GM12874 (cell line): ENCODE data around the gene ZNF432.

Experiments
- TF ChIP-seq, protein P1 (sequence below): IDR thresholded peaks from 2 replicates; pipeline ENCODE4 v1.5.1; 2011; ENCODE audit warnings: low read depth, mild to moderate bottlenecking, control low read depth, low read length, moderate library complexity; ENCODE audit not compliant: insufficient read depth

The ZNF432 gene

DNA sequence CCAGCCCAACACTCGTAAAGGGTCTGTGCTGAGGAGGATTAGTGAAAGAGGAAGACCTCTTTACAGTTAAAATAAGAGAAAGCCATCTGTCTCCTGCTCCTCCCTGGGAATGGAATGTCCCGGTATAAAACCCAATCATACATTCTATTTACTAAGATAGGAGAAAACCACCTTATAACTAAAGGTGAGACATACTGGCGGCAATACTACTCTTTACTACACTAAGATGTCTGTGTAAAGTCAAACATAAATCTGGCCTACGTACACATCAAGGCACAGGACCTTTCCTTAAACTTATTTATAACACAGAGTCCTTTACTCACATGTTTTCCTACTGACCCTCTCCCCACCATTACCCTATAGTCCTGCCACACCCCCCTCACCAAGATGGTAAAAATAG, 65.3 kb downstream of the ZNF432 start:
- TF ChIP-seq, protein P1, sequence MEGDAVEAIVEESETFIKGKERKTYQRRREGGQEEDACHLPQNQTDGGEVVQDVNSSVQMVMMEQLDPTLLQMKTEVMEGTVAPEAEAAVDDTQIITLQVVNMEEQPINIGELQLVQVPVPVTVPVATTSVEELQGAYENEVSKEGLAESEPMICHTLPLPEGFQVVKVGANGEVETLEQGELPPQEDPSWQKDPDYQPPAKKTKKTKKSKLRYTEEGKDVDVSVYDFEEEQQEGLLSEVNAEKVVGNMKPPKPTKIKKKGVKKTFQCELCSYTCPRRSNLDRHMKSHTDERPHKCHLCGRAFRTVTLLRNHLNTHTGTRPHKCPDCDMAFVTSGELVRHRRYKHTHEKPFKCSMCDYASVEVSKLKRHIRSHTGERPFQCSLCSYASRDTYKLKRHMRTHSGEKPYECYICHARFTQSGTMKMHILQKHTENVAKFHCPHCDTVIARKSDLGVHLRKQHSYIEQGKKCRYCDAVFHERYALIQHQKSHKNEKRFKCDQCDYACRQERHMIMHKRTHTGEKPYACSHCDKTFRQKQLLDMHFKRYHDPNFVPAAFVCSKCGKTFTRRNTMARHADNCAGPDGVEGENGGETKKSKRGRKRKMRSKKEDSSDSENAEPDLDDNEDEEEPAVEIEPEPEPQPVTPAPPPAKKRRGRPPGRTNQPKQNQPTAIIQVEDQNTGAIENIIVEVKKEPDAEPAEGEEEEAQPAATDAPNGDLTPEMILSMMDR, result no peak
